Fibroblast of skin of abdomen (primary cell): Measurements from ENCODE around the gene SGMS1.
"Not testable (repeated sequence)": the region's sequence is repeated elsewhere in the genome, so short reads cannot be mapped to it uniquely, and the experiment has no call there.

Source experiments
- DNase-seq: peaks from one replicate; pipeline ENCODE4 v3.0.0-alpha.2; 2013

The SGMS1 gene

GRCh38 chr10:50556237-50557120 is 67.3 kb downstream of the SGMS1 start:
- DNase-seq, result no peak

- DNase-seq, result peak; percentile 46
These were observed 68.7 kb downstream of the SGMS1 start for GRCh38 chr10:50554995-50555568.

- DNase-seq, result no peak
These were observed 69.3 kb downstream of the SGMS1 start for GRCh38 chr10:50554376-50554994.

GRCh38 chr10:50552771-50553535 is 70.8 kb downstream of the SGMS1 start:
- peak; percentile 25 for DNase-seq

DNA sequence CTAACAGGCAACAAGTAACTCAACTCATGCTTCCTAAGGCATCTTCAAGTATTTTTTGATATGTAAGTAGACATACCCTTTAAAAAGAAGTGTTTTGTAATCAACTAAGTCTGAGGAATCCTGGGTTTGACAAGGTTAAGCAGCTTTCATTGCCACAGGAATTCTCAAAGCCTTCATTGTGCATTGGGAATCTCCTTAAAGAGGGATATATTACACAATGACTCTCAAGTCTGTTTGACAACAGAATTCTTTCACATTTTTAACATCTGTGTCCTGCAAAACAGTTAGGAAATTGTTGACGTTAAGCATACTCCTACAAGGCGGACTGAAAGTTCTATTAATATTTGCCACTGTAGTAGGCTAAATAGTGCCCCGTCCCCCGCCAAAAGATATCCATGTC is 71.4 kb downstream of the SGMS1 start:
- peak; percentile 92 for DNase-seq

DNA sequence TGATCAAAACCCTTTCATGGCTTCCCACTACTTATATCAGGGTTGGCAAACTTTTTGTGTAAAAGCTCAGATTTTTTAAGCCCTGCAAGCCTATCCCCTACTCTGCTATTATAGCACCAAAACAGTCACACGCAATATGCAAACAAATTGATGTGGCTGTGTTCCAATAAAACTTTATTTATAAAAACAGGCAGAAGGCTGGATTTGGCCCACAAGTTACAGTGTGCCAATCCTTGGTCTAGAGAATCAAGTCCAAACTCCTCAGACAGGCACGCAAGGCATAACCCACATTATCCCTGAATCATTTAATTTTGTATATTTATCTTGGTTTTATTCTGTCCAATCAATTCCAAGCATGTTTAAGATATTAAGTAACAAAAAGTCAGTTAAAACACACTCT is 71.9 kb downstream of the SGMS1 start:
- DNase-seq, result no peak

DNA sequence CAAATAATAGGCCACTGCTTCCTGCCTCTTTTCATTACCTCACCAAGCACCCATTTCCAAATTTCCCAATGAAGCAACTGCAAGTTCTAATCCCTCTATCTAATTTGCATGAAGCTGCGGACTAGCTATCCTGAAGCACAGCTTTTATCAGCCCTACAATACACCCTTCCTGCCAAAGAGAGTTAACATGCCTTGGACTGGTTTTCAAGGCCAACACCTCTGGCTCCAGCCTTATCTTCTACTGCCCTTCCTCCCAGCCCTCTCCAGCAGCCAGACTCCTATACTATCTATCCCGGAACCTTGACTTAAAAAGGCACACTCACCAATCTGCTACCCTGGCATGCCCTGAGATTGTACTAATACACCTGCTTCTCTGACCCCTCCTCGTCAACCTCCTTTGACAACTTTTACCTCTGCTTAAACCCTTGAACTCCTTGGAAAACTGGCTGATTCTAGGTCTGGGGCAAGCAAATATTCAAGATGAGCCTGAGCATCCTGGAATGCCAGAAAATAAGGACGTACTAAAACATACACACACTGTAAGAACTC is 73.4 kb downstream of the SGMS1 start:
- DNase-seq, result no peak

GRCh38 chr10:50549186-50549585 is 74.6 kb downstream of the SGMS1 start:
- DNase-seq, result not testable (repeated sequence)

DNA sequence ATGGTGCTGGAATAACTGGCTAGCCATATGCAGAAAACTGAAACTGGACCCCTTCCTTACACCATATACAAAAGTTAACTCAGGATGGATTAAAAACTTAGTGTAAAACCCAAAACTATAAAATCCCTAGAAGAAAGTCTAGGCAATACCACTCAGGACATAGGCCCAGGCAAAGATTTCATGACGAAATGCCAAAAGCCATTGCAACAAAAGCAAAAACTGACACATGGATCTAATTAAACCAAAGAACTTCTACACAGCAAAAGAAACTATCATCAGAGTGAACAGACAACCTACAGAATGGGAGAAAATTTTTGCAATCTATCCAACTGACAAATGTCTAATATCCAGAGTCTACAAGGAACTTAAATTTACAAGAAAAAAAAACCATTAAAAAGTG is 75.3 kb downstream of the SGMS1 start:
- peak; percentile 62 for DNase-seq

DNA sequence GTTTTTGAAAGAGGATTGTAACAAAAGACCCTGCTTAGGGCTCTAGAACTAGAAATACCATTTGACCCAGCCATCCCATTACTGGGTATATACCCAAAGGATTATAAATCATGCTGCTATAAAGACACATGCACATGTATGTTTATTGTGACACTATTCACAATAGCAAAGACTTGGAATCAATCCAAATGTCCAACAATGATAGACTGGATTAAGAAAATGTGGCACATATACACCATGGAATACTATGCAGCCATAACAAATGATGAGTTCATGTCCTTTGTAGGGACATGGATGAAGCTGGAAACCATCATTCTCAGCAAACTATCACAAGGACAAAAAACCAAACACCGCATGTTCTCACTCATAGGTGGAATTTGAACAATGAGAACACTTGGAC is 77.5 kb downstream of the SGMS1 start:
- DNase-seq, result not testable (repeated sequence)

- DNase-seq, result no peak
These were observed 77.9 kb downstream of the SGMS1 start for GRCh38 chr10:50545846-50546245.

DNA sequence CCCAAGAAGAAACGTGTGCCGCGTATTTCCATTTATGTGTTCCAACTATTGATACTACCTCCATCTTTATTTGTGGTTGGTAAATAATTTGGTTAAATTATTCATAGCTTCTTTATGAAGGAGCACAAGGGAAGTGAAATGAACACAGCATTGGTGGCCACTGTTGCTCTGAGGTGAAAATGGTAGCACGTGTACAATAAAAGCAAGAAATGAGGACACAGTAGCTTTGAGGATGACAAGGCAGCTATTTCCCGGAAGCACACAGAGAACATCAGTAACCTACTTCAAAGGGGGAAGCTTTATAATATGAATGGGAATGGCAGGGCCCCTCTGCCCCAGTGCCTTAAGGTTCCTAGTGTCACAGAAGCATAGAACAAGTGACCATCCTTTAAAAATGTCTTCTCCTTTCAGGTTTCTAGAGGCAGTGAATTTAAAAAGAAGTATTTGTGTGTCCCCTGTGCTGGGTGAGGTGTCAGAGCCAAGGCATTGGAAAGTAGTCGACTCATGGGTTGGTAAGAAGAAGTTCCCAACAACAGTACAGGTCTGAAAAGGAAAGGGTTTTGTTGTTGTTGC is 78.8 kb downstream of the SGMS1 start:
- DNase-seq, result no peak

DNA sequence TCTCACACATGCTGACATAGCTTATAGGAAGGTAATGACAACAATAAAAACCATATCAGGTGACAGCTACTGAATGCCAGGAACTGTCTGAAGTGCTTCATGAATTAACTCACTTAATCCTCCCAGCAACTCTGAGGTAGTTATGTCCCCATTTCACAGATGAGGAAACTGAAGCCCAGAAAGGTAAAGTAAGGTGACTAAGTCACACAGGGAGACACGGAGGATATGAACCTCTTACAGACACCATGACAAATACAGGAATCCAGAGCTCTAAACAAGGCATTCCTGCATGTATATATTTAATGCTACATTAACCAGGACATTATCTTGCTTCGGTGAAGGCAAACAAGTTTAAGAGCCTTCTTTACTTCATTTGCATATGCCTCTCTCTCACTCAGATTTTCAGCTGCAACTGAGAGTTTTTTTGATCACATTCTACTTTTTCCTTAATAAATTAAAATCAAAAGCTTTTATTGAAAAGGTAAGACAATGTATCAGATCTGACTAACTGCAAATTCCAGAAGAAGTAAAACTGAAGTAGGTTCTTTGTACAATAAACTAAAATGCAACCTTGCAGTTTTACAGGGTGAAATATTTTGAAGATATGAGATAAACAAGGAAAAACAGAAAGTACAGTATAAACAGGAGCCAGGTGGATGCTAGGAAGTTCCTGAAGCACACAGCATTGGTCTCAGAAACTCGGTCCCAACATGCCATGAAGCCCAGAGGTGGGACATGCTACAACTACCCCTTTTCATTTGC is 79.5 kb downstream of the SGMS1 start:
- DNase-seq, result no peak

DNA sequence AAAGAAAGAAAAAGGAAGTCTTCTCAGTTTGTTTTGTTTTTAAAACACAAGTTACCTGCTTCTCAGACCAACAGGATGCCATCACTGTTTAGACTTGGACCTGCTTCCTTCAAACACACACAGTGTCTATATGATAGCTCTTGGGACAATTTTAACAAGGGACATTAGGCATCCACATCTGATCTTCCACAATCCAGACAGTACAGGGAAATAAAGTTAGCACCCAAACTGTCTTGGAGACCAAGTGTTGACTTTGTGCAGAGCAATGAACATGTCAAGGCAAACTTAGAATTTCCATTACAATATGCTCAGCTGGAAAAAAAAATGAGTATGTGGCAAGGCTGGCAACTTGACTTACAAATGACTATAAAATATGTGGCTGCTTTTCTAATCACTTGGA is 80.9 kb downstream of the SGMS1 start:
- DNase-seq, result no peak

- no peak for DNase-seq
These were observed 81.8 kb downstream of the SGMS1 start for GRCh38 chr10:50541921-50542320.

GRCh38 chr10:50541317-50541716 is 82.4 kb downstream of the SGMS1 start:
- DNase-seq, result no peak

DNA sequence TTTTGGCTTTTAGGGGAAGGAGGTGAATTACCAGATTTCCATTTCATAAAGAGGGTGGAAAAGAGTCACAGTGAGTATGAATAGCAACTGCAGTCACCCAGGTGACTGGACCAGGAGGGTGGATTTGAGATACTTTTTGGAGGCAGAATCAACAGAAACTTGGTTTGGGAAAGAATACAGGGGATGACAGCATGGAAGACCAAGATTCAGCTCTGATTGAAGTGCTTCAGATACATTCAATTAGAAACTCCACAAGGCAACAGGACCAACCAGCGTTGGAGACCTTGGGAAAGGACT is 83.0 kb downstream of the SGMS1 start:
- no peak for DNase-seq

DNA sequence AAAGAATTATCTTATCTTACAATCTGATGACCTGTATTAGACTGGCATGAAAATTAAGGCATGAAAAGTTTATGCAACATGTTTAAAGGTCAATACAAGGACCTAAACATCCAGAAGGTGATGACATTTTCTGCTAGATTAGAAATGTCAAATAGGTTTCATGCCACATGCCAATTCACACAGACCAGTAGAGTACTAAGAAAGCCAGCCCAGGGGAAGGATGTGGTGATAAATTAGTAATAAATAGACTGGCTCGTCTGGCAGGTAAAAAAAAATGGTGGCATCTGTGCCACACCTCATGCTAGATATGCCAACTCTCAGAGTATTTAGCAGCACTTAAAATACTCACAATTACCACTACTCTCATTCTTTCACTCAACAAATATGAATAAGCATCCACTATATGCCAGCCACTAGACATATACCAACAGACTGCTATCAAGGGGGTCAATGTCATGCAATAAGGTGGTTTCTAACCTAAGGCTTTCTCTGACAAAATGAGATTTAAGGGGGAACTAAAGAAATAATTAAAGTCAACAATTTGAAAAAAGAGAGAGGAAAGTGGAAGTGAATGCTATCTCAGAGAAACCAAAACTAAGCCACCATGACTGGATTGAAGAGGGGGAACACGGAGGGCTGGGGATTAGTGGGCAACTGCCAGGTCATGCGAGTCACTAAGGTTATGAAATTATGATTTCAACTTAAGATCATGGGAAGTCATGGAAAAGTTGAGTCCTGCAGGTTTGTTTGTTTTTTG is 83.5 kb downstream of the SGMS1 start:
- no peak for DNase-seq

DNA sequence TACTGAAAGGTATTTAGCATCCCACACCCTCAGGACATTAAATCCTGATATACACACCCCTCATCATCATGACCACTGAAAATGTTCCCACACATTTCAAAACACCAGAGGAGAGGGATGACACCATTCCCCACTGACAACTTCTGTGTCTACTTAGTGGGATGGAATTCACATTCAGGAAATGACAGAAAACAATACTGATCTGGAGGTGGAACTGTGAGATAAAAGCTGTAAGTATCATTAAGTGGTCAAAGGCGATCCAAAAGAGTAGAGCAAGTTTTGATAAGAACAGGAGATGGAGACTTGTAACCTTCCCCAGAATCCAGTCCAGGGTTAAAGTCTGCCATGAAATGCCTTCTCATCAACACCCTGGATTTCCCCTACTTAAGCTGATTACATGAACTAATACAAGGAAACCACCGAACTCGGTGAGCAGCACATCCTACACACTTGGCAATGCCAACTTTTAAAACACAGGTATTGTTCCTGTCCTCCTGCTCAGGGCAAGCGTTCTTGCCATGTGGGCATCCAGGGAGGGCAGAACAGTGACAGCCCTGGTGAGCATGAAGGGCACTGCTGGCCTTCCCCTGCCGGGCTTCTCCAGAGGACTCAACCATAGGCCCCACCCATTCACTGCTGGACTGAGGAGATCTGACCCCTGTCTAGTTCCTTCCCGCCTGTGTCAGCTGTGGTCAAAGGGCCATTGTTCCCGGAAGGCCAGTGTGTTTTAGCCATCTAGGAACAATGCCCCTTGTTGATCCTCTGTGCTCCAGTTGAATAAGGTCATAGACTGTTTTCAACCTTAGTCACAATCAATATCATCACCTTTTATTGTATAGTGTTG is 85.0 kb downstream of the SGMS1 start:
- no peak for DNase-seq

DNA sequence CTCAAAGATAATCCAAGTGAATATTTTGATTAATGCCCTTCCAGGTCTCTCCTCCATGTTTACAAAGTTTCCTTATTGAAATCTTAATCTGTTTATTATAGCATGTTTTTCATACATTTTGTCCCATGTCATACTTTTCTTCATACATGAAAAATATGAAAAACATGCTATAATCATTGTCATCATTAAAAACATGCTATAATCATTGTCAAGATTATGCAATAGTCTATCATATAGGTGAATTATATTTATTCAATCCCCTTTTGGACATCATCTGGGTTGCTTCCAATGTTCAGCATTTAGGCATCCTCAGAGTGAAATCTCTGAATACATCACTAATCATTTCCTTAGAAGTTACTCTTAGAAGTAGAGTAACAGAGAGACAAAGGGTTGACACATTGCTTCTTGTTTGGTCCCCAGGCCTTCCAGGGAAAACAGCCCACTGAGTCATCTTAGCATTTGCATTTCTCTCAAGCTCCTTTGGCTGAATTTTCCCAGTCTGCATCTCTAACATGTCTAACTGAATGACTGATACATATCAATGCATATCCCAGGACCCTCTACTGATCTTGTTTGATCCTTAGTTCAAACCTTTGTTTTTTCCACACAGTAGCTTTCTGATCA is 87.0 kb downstream of the SGMS1 start:
- DNase-seq, result no peak
